ENCODE measurements around the gene KBTBD7. TPM values are rescaled to one million over a fixed set of nuclear protein-coding genes. Genes with fewer than 3 reads are reported as not detected.

The KBTBD7 gene
- total RNA-seq, 1 experiment from 2014 or later, result 12.9 TPM

- Histone ChIP-seq H2BK20ac (ENCODE audit: low read depth, low read length, poor library complexity, severe bottlenecking) (no peak overlapping the region), H4K91ac (ENCODE audit: insufficient read length, low read depth, low read length) (no peak overlapping the region), H3K9ac (ENCODE audit: extremely low read depth, insufficient read length, low read length) (no peak overlapping the region), H3K9me3 (ENCODE audit: control insufficient read depth, low read depth, low read length) (no peaks in the 10 kb centered on the region), H3K27ac (ENCODE audit: insufficient read length, low read depth, low read length) (no peak overlapping the region), H2BK5ac (ENCODE audit: insufficient read length, low read length) (no peak overlapping the region), H3K27me3 (ENCODE audit: insufficient read depth, low read length) (no peaks in the 10 kb centered on the region), H3K4me1 (ENCODE audit: insufficient read depth, low read length) (peaks cover 11% of the 10 kb centered on the region; the same call in 1 of the 2 replicates), H3K4ac (ENCODE audit: low read depth, low read length) (no peak overlapping the region), H3K79me2 (ENCODE audit: insufficient read depth, low read length) (no peaks in the 10 kb centered on the region), H3T11ph (ENCODE audit: low read length) (no peak overlapping the region), H3K23me2 (ENCODE audit: insufficient read length, low read depth, low read length, poor library complexity, severe bottlenecking) (no peaks in the 10 kb centered on the region), H3K23ac (ENCODE audit: insufficient read length, low read depth, low read length) (no peak overlapping the region), H4K8ac (replicated peaks; ENCODE audit: insufficient read length, low read depth, low read length) (no peak overlapping the region), H4K5ac (ENCODE audit: insufficient read length, low read depth, low read length) (no peak overlapping the region), H2BK15ac (ENCODE audit: low read depth, low read length) (no peak overlapping the region), H2AFZ (ENCODE audit: low read length) (no peak overlapping the region), H3K18ac (ENCODE audit: insufficient read length, low read depth, low read length) (no peak overlapping the region), H3K14ac (ENCODE audit: insufficient read depth, low read length) (no peak overlapping the region), H2AK5ac (ENCODE audit: insufficient read length, low read length) (no peak overlapping the region), H3K79me1 (ENCODE audit: insufficient read depth, low read depth, low read length, poor library complexity, severe bottlenecking) (no peaks in the 10 kb centered on the region), H3K56ac (ENCODE audit: insufficient read length, low read depth, low read length) (no peak overlapping the region), H2BK120ac (ENCODE audit: low read depth, low read length, poor library complexity, severe bottlenecking) (no peak overlapping the region), H3K4me2 (ENCODE audit: insufficient read depth, insufficient read length, low read length) (no peak overlapping the region), H2BK12ac (ENCODE audit: insufficient read length, low read depth, low read length) (no peak overlapping the region), H4K20me1 (ENCODE audit: control insufficient read depth, insufficient read depth, insufficient read length) (no peaks in the 10 kb centered on the region)
- DNase-seq, result no peak
- H3K36me3 Mint-ChIP-seq (ENCODE audit: insufficient read depth in 1 of 3, low read depth in 3 of 3), result peaks cover 0 to 2% (median 0%) of the 10 kb centered on the region in 3 experiments; a peak in 2 of 7 replicates
- no peaks in the 10 kb centered on the region for H3K27me3 Mint-ChIP-seq (ENCODE audit: low read depth)
- peaks cover 34 to 45% of the 10 kb centered on the region in 2 experiments for H3K4me1 Mint-ChIP-seq
- TF ChIP-seq CTCF (conservative IDR thresholded peaks at IDR 0.05), result no peak
- no peak overlapping the region for H3K4me3 Mint-ChIP-seq
- peak overlapping the region in 2 of 3 experiments; percentile 31 to 44; a peak in 2 of 7 replicates for H3K27ac Mint-ChIP-seq
- no peaks in the 10 kb centered on the region for H3K9me3 Mint-ChIP-seq
Measured at GRCh38 chr13:41159174-41159573, 35.2 kb downstream of the KBTBD7 start.

All from H9 (cell line).